HepG2 (cell line): ENCODE data around the gene CSNK1A1. TPM values are rescaled to one million over a fixed set of nuclear protein-coding genes. Genes with fewer than 3 reads are reported as not detected.

Experiments
- HIVEP1 ChIP-seq: sonication (generic); formaldehyde crosslinking; IDR thresholded peaks from 2 replicates; pipeline ENCODE4 v1.4.0; 2020; ENCODE audit warnings: mild to moderate bottlenecking, missing genetic modification reagents
- ZBTB33 ChIP-seq: sonication (generic); formaldehyde crosslinking; IDR thresholded peaks from 2 replicates; pipeline ENCODE4 v1.4.0; 2020; ENCODE audit warnings: missing genetic modification reagents
- ZNF770 ChIP-seq: sonication (generic); formaldehyde crosslinking; IDR thresholded peaks from 2 replicates; pipeline ENCODE4 v1.5.0; 2020; ENCODE audit warnings: mild to moderate bottlenecking, missing genetic modification reagents
- ZNF772 ChIP-seq: sonication (generic); formaldehyde crosslinking; IDR thresholded peaks from 2 replicates; pipeline ENCODE4 v1.5.0; 2020; ENCODE audit warnings: mild to moderate bottlenecking, missing genetic modification reagents
- ZNF777 ChIP-seq: sonication (generic); formaldehyde crosslinking; IDR thresholded peaks from 2 replicates; pipeline ENCODE4 v1.4.0; 2020; ENCODE audit warnings: missing genetic modification reagents
- polyA plus RNA-seq, 8 experiments: library from polyadenylated mRNA; depleted of rRNA in 3 of 8; stranded (reverse) in 7 of 8; unstranded in 1 of 8; fragments of >200 nt; fragmentation: Illumina TruSeq in 4 of 8; extraction: Trizol in 4 of 8; gene quantifications; 2 replicates each; pipeline versions ENCODE4 v1.2.1 to v1.2.3, GENCODE V29; 2011 to 2016; ENCODE audit warnings: low read depth in 4 of 8, missing spikeins in 1 of 8, mixed read lengths in 1 of 8; ENCODE audit not compliant: insufficient read depth in 1 of 8
- total RNA-seq, 5 experiments: library from RNA; depleted of rRNA; stranded (reverse); fragments of >200 nt; fragmentation: Illumina TruSeq; extraction: Trizol; gene quantifications; 2 replicates each; pipeline ENCODE4 v1.2.3, GENCODE V29; 2016; ENCODE audit warnings: low read depth in 1 of 5
- TF ChIP-seq, protein P1 (sequence below): sonication (generic); formaldehyde crosslinking; IDR thresholded peaks from 2 replicates; pipeline ENCODE4 v1.5.1; 2020; ENCODE audit warnings: mild to moderate bottlenecking, missing genetic modification reagents, moderate library complexity

Gene CSNK1A1
- total and polyA plus RNA-seq, 2 of the 13 experiments (the other 11 are each of a cell fraction or from before 2014, with no cell fraction given), result 89.0 to 149 TPM

DNA sequence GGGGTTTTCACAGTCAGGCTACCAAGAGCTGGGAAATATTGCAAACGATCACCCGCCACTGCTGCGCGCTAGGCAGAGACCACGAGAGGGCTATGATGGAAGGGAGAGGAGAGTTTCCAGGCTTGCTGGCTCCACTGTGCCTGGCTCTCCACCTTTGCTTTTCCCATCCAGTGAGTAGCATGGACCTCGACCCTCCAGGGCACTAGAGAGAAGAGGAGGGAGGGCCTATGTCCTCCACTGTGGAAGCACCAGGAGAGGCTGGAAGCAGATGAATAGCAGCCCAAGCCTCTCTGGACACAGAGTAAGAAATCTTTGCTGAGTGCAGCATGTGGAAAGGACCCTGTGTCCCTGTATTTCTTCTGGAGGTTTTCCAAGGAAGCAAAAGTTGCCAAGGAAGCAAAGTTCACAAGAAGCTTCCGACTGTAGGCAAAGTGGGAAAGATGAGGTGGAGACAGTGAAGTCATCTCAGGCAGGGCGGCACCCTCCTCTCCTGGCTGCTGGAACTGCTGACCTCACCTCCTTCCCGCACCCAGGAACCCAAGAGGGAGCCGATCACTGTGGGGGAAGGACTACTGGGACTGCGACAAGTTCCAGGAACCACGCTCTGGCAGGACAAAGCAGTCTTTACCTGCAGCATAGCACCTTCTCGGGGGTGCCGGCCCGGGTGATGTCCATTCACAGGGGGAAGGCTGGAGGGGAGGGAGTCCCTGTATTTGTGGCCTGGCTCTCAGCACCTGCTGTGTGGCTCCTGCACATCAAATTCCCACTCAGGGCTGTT is 79.6 kb downstream of the CSNK1A1 start (continued):
- no peak for TF ChIP-seq HIVEP1 (CRISPR knock-in tag)
- 0 out of 2 replicates have a peak, but pooled peaks have one; percentile 63 for TF ChIP-seq ZNF772 (CRISPR knock-in tag)
- no peak for TF ChIP-seq ZNF777 (CRISPR knock-in tag)
- TF ChIP-seq ZBTB33 (CRISPR knock-in tag), result peak; percentile 92
- peak; percentile 43; the same call in 1 of the 2 replicates for TF ChIP-seq ZNF770 (CRISPR knock-in tag)
- TF ChIP-seq, protein P1, sequence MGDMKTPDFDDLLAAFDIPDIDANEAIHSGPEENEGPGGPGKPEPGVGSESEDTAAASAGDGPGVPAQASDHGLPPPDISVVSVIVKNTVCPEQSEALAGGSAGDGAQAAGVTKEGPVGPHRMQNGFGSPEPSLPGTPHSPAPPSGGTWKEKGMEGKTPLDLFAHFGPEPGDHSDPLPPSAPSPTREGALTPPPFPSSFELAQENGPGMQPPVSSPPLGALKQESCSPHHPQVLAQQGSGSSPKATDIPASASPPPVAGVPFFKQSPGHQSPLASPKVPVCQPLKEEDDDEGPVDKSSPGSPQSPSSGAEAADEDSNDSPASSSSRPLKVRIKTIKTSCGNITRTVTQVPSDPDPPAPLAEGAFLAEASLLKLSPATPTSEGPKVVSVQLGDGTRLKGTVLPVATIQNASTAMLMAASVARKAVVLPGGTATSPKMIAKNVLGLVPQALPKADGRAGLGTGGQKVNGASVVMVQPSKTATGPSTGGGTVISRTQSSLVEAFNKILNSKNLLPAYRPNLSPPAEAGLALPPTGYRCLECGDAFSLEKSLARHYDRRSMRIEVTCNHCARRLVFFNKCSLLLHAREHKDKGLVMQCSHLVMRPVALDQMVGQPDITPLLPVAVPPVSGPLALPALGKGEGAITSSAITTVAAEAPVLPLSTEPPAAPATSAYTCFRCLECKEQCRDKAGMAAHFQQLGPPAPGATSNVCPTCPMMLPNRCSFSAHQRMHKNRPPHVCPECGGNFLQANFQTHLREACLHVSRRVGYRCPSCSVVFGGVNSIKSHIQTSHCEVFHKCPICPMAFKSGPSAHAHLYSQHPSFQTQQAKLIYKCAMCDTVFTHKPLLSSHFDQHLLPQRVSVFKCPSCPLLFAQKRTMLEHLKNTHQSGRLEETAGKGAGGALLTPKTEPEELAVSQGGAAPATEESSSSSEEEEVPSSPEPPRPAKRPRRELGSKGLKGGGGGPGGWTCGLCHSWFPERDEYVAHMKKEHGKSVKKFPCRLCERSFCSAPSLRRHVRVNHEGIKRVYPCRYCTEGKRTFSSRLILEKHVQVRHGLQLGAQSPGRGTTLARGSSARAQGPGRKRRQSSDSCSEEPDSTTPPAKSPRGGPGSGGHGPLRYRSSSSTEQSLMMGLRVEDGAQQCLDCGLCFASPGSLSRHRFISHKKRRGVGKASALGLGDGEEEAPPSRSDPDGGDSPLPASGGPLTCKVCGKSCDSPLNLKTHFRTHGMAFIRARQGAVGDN, result peak; percentile 44; the same call in 1 of the 2 replicates
